ENCODE results near the gene KRTAP10-10.
"Not testable (repeated sequence)": the region's sequence is repeated elsewhere in the genome, so short reads cannot be mapped to it uniquely, and the experiment has no call there.

KRTAP10-10 gene

DNA sequence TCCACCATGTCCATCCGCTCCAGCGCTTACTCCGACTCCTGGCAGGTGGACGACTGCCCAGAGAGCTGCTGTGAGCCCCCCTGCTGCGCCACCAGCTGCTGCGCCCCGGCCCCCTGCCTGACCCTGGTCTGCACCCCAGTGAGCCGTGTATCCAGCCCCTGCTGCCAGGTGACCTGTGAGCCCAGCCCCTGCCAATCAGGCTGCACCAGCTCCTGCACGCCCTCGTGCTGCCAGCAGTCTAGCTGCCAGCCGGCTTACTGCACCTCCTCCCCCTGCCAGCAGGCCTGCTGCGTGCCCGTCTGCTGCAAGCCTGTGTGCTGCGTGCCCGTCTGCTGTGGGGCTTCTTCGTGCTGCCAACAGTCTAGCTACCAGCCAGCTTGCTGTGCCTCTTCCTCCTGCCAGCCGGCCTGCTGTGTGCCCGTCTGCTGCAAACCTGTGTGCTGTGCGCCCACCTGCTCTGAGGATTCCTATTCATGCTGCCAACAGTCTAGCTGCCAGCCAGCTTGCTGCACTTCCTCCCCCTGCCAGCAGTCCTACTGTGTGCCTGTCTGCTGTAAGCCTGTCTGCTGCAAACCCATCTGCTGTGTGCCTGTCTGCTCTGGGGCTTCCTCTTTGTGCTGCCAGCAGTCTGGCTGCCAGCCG lies 9.9 kb upstream of the KRTAP10-10 start:
- not testable (repeated sequence) for DNase-seq

DNA sequence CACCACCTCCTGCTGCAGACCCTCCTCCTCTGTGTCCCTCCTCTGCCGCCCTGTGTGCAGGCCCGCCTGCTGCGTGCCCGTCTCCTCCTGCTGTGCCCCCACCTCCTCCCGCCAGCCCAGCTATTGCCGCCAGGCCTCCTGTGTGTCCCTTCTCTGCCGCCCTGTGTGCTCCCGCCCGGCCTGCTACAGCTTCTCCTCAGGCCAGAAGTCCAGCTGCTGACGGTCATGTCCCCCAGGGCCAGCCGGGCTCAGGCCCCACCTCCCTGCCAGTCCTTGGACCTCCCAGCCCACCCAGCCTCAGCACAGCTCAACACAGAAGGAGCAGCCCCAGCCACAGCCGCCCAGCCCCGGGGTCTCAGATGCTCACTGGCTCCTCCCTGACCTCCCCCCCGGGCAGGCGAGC lies 9.3 kb upstream of the KRTAP10-10 start:
- not testable (repeated sequence) for DNase-seq

DNA sequence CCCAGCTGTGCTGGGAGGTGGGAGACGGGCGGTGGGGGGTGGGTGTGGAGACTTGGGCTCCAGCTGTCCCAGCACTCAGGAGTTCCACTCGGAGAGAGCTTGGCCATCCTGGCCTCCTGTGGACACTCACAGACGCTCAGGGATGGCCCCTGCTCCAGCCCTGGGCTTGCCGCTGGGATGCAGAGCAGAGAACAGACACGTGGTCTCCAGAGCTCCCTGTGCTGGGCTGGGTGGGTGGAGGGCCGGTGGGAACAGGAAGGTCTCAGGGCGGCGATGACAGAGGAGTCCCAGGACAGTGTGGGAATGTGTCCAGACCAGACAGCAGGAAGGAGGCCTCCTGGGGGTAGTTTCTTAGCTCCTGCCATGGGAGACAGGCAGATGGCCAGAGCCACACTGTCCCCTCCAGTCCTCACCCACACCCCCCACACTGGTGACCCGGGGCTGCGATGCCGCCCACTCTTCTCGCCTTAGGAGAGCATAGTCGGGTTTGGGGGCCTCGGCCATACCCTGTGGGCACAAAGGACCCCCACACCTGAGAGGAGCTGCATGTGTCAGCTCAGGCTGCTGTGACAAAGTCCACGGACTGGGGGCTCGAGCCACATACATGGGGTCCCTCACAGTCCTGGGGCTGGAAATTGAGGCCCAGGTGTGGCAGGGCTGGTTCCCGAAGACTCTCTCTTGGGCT lies 8.3 kb upstream of the KRTAP10-10 start:
- no peak for DNase-seq

DNA sequence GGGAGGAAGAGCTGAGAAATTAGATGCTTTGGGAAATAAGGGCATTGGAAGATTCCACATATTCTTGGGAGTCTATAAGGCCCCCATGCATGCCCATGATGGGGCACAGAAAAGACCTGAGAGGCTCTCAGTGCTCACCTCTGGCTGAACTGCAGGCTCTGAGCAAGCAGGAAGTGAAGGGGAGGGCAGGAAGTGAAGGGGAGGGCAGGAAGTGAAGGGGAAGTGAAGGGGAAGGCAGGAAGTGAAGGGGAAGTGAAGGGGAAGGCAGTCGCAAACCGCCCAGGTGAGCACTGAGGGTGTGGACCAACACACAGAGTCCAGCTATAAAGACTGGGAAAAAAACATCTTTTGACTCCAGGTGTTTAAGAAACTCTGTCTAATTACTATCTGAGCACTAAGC lies 6.7 kb upstream of the KRTAP10-10 start:
- peak; percentile 26 to 36 for DNase-seq

DNA sequence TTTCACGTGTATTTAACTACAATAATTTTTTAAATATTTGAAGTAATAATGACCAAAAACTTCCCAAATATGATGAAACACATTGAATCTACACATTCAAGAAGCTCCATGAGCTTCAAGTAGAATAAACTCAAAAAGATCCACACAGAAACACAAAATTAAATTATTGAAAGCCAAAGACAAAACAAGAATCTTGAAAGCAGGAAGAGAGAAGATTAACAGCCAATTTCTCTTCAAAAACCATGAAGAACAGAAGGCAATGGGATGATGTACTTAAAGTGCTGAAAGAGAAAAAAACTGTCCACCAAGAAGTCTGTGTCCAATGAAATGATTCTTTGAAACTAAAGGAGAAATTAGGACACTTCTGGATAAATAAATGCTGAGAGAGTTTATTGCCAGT lies 5.1 kb upstream of the KRTAP10-10 start:
- no peak for DNase-seq

DNA sequence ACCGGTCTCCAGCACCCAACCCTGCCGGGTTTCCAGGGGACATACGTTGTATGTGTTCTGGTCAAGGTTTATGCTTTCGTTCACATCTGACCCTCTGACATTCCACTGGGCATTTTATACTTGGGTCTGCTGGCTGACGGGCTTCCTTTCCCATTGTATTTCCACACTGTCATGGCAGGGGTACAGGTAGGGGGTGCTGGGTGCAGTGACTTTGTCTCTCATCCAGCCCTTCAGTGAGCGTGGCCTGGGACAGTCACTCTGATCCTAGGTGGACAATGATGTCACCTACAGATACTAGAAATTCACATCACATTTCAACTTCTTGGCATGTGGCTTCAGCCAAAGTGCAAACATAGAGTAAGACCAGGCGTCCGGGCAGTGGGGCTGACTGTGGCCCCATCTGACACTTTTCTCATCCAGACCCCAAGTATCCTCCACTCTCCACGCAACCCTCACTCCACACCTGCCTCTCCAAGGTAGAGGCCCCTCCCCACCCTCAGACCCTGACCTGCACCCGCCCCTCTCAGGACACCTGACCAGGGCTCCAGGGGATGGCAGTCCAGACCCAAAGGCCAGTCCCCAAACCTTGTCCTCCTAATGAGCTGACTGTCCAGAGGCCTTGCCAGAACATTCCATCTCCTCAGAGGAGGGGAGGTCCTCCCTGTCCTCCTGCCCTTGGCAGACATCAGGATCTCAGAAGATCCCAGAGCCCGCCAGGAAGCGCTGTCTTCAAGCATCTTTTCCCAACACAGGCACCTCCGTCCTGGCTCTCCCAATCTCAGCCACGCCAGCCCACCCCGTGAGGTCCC lies 743 bp upstream of the KRTAP10-10 start:
- no peak for DNase-seq

DNA sequence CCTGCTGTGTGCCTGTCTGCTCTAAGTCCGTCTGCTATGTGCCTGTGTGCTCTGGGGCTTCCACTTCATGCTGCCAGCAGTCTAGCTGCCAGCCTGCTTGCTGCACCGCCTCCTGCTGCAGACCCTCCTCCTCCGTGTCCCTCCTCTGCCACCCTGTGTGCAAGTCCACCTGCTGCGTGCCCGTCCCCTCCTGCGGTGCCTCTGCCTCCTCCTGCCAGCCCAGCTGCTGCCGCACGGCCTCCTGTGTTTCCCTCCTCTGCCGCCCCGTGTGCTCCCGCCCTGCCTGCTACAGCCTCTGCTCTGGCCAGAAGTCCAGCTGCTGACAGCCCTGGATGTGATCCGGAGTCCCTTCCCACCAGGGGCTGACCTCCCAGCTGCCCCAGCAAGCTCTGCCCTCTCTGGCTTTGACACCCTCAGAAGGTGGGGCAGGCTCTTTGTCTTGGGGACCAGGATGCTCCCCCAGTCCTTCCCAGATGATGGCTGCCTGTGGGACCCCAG lies 744 bp downstream of the KRTAP10-10 start:
- not testable (repeated sequence) for DNase-seq

DNA sequence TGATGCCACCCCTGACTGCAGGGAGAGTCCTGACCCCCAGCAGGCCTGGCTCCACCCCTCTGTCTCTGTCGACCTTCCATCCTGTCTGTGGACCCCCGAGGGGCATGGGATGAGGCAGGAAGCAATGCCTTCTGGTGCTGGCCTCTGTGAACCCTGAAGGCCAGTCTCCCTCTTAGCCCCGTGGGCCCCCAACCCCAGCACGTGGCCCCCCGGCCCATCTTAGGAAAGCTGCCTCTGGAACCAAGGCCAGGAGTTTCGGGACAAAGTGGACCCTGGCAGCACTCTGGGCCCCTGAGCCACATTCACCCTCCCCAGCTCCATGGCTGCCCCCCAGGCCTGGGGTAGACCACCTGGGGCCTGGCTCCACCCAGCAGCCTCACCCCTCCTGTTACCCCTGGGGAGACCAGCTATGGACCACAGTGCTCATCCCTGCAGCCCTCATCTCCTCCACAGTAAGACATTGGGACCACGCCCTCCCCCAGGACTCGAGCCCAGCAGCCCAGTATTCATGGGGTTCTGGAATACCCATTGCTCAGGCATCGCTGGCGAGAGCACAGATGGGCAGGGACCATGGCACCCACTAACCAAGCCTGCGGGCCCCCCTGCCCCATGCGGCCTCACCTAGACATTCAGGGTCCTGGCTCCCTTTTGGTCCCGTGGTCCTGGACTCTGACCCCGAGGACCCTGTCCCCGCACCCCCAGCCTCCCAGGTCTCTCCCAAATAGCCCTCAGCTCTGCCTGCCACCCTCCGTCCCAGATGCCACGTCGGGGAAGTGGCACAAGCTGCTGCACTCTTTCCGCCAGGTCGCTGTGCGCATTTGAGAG lies 1.6 kb downstream of the KRTAP10-10 start:
- DNase-seq: not testable (repeated sequence)

DNA sequence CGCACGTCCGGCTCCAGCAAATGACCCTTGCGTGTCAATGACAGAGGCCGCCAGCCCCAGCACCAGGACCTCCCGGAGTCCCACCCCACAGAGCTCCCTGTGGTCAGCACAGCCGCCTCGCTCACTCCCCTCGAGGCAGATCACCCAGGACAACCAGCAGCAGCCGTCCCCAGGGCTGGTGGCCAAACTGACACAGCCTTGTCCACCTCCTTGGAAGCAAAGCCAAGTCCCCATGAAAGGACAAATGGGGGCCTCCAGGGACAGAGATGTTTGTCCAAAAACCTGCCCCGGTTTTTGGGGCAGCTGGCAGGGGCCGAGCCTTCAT lies 2.1 kb downstream of the KRTAP10-10 start:
- no peak for DNase-seq

DNA sequence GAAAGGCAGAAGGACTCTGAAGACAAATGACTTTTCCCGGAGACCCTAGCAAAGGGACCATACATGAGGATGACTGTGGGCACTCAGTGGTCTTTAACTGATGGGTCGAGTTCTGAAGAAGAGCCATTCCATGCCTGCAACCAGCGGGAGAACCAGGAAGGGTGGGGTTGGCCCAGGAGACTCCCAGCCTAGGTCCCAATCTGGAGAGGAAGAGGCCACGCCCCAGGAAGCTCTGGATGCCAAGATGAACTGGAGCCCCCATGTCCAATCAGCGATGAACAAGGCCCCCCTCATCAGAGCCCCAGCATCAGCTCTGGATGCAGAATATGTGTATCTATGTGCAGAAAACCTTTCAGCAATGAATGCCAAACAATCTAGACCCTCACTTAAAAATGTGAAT lies 3.6 kb downstream of the KRTAP10-10 start:
- DNase-seq: no peak

DNA sequence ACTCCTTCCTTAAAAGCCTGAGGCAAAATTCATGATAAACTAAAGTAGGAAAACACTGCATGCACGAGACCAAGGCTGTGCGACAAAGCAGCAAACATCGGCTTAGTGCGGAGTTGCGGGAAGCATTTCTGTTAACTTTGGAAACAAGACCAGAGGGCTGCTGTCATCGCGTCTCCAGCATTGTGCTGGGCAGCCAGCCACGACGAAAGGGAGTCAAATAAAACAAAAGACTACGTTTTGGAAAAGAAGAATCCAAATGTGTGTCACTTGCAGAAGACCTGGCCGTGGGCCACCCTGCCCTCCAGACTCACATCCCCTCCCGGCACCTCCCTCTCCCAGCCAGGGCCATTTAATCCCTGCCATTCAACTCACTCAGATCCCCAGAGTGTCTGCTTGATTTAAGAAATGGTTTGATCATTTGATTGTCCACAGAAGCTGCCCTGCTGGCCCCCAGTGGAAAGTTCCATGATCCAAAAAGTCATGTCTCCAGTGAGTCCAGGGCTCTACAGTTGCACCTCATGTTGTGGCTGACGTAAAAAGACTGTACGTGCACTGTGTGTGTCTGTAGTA lies 6.7 kb downstream of the KRTAP10-10 start:
- no peak for DNase-seq

DNA sequence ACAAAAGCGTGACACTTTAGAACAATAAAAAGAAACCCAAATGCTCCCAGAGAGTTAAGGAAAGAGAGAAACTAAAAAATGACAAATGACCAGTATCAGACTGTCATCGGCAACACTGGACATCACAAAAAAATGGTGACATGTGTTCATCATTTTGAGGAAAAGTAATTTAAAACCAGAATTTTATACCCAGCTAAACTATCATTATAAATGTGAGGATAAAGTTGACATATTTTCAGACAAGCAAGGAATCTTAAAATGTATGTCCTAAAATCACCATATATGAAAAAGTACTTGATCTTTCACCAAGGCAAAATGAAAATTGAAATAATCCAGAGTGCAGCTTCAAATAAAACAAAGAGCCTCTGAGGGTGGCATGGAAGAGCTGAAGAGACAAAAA lies 7.7 kb downstream of the KRTAP10-10 start:
- no peak for DNase-seq

DNA sequence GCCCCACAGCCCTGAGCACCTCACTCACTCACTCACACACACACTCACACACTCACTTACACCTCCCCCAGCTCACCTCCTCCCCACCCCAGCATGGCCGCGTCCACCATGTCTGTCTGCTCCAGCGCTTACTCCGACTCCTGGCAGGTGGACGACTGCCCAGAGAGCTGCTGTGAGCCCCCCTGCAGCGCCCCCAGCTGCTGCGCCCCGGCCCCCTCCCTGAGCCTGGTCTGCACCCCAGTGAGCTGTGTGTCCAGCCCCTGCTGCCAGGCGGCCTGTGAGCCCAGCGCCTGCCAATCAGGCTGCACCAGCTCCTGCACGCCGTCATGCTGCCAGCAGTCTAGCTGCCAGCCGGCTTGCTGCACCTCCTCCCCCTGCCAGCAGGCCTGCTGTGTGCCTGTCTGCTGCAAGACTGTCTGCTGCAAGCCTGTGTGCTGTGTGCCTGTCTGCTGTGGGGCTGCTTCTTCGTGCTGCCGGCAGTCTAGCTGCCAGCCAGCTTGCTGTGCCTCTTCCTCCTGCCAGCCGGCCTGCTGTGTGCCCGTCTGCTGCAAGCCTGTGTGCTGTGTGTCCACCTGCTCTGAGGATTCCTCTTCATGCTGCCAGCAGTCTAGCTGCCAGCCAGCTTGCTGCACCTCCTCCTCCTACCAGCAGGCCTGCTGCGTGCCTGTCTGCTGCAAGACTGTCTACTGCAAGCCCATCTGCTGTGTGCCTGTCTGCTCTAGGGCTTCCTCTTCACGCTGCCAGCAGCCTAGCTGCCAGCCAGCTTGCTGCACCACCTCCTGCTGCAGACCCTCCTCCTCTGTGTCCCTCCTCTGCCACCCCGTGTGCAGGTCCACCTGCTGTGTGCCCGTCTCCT lies 9.4 kb downstream of the KRTAP10-10 start, which contains the start of gene KRTAP10-11:
Gene KRTAP10-11 (plus strand): TSS at position 49 of the 856 bp plus-strand sequence. CDS start 45 bp downstream, at position 94.
- not testable (repeated sequence) for DNase-seq

DNA sequence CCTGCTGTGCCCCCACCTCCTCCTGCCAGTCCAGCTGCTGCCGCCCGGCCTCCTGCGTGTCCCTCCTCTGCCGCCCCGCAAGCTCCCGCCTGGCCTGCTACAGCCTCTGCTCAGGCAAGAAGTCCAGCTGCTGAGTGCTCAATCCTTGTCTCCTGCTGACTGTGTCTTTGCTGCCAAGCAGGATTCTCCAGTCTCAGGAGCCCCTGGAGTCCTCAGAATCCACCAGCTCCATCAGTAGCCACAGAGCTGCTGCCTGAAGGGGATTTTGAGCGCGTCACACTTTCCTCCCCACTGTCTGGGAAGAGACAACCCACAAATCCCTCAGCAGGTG lies 10.0 kb downstream of the KRTAP10-10 start:
- no peak for DNase-seq

DNA sequence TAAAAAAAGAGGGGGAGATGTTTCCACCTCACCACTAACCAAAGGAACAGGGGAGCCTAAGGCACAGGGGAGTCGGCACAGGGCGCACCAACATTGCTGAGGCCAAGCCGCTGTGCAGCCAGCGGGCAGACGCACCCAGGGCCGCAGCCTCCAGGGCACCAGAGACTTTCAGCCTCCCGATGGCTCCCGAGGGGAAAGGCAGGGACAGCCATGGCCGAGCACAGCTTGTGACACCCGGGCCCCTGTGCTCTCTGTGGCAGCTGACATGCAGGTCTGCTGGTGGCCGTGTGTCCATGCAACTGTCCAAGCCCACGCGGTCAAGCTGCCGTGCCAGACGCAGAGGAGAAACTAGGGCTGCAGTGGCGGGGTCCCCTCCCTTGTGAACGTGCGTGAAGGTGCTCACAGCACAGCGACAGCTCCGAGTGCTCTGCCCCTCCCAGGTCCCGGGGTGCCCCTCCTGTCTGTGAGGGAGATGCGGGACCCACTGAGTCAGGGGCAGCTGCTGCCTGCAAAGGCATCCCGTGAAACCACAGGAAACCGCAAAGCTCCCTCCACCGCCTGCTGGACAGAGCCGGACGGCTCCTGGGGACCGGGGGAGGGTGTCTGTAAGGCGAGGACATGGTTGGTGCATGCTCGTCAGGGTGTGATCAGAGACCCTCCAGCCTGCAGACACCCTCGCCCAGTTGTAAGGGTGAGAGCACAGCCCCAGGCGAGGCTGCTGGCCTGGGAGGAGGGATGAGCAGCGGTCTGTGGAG lies 11.6 kb downstream of the KRTAP10-10 start:
- DNase-seq: no peak

DNA sequence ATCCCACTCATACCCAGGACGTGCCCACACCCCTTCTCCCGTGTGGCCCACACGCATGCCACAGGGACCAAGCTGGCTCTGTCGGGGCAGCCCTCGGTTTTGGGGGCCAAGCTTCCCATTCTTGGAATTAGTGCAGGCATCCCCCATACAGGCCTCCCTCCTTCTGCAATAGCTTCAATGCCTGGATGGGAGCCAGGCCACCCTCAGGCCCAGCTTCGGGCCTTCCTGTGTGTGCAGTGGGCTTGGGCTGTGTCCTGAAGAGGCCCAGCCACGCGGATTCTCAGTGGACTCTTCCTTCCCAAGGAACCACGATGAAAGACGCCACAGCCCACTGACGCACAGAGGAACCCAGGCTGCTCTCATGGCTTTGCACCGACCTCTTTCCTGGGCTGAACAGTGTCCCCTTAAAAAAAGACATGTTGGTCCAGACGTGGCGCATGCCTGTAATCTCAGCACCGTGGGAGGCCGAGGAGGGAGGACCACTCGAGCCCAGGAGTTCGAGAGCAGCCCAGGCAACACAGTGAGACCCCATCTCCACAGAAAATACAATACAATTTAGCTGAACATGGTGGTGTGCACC lies 12.5 kb downstream of the KRTAP10-10 start:
- no peak for DNase-seq

DNA sequence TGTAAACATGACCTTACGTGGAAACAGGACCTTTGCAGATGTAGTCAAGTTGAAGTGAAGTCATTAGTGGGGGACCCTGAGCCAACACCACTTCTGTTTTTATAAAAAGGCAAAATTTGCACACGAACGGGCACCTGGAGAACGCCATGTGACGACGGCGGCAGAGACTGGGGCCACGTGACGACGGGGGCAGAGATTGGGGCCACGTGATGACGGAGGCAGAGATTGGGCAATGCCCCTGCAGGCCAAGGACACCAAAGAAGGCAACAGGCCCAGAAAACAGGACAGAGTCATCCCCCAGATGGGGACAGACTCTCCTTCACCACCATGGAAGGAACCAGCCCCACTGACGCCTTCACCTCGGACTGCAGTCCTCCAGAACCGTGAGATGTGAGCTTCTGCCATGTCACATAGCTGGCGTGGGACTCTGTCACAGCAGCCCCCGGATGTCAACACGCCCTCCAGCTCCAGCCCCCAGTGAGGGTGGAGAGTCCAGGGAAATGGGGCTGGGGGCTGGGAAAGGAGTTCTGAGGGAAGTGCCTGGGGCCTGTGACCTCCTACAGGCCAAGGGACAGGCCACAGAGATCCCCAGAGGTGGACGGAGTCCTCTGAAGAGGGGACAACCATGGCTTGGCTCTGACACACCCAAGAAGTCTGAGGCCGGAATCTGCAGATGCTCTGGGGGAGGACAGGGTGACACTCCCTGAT lies 13.3 kb downstream of the KRTAP10-10 start:
- no peak for DNase-seq

DNA sequence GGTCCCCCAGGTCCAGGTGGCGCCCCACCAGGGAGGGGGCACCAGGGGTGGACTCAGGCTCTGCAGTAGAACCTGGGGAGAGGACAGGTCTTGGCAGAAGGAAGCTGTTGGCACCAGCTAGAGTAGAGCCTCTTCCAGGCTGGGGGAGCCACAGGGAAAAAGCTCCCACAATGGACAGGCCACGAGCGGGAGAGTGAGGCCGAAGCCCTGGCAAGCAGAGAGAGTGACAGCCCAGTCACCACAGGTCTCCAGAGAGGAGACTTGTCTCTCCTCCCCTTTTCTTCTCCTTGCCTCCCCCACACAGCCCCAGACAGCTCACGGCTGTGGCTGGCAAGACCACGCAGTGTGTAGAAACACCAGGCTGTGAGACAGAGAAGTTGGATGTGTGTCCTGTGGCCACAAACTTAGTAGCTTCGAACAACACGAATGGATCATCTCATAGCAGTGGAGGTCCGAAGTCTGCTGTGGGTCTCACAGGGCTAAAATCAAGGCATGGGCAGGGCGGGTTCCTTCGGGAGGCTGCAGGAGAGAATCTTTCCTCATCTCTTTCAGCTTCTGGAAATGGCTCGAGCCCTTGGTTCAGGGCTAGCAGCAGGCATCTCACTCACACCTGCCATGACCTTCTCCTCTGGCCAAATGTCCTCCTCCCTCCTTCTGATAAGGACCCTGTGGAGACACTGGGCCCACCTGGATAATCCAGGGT lies 14.0 kb downstream of the KRTAP10-10 start:
- DNase-seq: no peak

DNA sequence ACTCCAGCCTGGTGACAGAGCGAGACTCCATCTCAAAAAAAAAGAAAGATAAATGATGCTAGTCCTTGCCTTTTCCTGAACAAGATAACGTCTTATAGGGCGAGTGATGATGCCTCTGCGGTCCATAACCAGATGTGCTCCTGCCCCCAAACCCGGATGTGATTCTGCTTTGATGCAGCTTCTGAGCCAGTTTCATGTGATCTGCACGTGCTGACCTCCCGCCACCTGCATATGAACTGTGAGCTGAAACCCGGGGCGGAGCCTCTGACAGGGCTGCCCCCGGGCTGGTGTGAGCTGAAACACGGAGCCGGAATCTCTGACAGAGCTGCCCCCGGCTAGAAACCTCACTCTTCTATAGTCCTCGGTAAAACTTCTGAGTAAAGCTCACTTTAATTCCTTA lies 16.0 kb downstream of the KRTAP10-10 start:
- no peak for DNase-seq

Measured in CD4-positive, alpha-beta T cell treated with Interleukin-4 for 1 hour (primary cell).